HG03175 (cell line): ENCODE results near the gene ZNF407.

Experiments used
- ATAC-seq: cut with Tn5 transposase; IDR thresholded peaks from one replicate; pipeline ENCODE4 v1.9.1; 2021; ENCODE audit warnings: mild to moderate bottlenecking, moderate library complexity; ENCODE audit not compliant: unreplicated experiment

The ZNF407 gene

GRCh38 chr18:74625157-74625556 is 27.5 kb downstream of the ZNF407 start:
- no peak for ATAC-seq

- ATAC-seq, result no peak
These were observed 28.6 kb downstream of the ZNF407 start for GRCh38 chr18:74626049-74626874.

GRCh38 chr18:74630804-74631203 is 33.1 kb downstream of the ZNF407 start:
- no peak for ATAC-seq

GRCh38 chr18:74631212-74631611 is 33.5 kb downstream of the ZNF407 start:
- ATAC-seq, result no peak

GRCh38 chr18:74631623-74632350 is 34.1 kb downstream of the ZNF407 start:
- ATAC-seq, result no peak

GRCh38 chr18:74632351-74632679 is 34.6 kb downstream of the ZNF407 start:
- ATAC-seq, result no peak

GRCh38 chr18:74632856-74633255 is 35.2 kb downstream of the ZNF407 start:
- ATAC-seq, result no peak

GRCh38 chr18:74633652-74634352 is 36.1 kb downstream of the ZNF407 start:
- no peak for ATAC-seq

GRCh38 chr18:74635224-74635975 is 37.7 kb downstream of the ZNF407 start:
- no peak for ATAC-seq

GRCh38 chr18:74637070-74637469 is 39.4 kb downstream of the ZNF407 start:
- ATAC-seq, result no peak

- no peak for ATAC-seq
These were observed 40.5 kb downstream of the ZNF407 start for GRCh38 chr18:74638210-74638609.

GRCh38 chr18:74644713-74645112 is 47.0 kb downstream of the ZNF407 start:
- no peak for ATAC-seq

- no peak for ATAC-seq
These were observed 48.0 kb downstream of the ZNF407 start for GRCh38 chr18:74645679-74646078.

GRCh38 chr18:74651327-74652128 is 53.9 kb downstream of the ZNF407 start:
- ATAC-seq, result no peak

GRCh38 chr18:74652392-74652988 is 54.8 kb downstream of the ZNF407 start:
- ATAC-seq, result peak; percentile 67

- no peak for ATAC-seq
These were observed 57.0 kb downstream of the ZNF407 start for GRCh38 chr18:74654638-74655037.

GRCh38 chr18:74661008-74661407 is 63.3 kb downstream of the ZNF407 start:
- ATAC-seq, result no peak

- no peak for ATAC-seq
These were observed 64.0 kb downstream of the ZNF407 start for GRCh38 chr18:74661691-74662090.

GRCh38 chr18:74662622-74663021 is 65.0 kb downstream of the ZNF407 start:
- ATAC-seq, result no peak

GRCh38 chr18:74665346-74665745 is 67.7 kb downstream of the ZNF407 start:
- no peak for ATAC-seq
